K562 (cell line): ENCODE data around the gene GRIN2A.

ENCODE experiments used
- BCLAF1 ChIP-seq, 2 experiments: fragments of 450-650 bp in 1 of 2; IDR thresholded peaks; 2 replicates each; pipeline ENCODE4 v1.6.1; 2011 to 2017; ENCODE audit warnings: low read depth in 2 of 2, antibody characterized with exemption in 1 of 2, borderline replicate concordance in 1 of 2, low read length in 1 of 2, mild to moderate bottlenecking in 1 of 2, mixed read lengths in 1 of 2; ENCODE audit not compliant: control insufficient read depth in 1 of 2
- CAMTA2 ChIP-seq: fragments of 250-450 bp; sonication (Bioruptor Pico); conservative IDR thresholded peaks from 2 replicates; pipeline ENCODE4 v1.5.1; 2022
- CTCF ChIP-seq, 3 experiments: IDR thresholded peaks in 2 of 3; conservative IDR thresholded peaks in 1 of 3; 2 replicates each; pipeline ENCODE4 v1.5.1; 2011 to 2012; ENCODE audit warnings: low read length in 3 of 3, mild to moderate bottlenecking in 3 of 3, control low read depth in 2 of 3, improper control_type of control experiment in 1 of 3, inconsistent platforms in 1 of 3, low read depth in 1 of 3, mixed read lengths in 1 of 3, moderate library complexity in 1 of 3; ENCODE audit not compliant: insufficient read depth in 2 of 3
- EZH2 ChIP-seq: IDR thresholded peaks from 2 replicates; pipeline ENCODE4 v1.6.1; 2012; ENCODE audit warnings: low read depth, mild to moderate bottlenecking, inconsistent platforms, low read length, borderline replicate concordance
- POLR2A ChIP-seq: fragments of 450-650 bp; conservative IDR thresholded peaks from 2 replicates; pipeline ENCODE4 v1.6.1; 2016
- POLR2AphosphoS5 ChIP-seq: IDR thresholded peaks from 2 replicates; pipeline ENCODE4 v1.6.1; 2011; ENCODE audit warnings: mild to moderate bottlenecking, low read depth, low read length, moderate library complexity; ENCODE audit not compliant: control insufficient read depth, insufficient read depth
- SMAD3 ChIP-seq: fragments of 450-650 bp; formaldehyde crosslinking; conservative IDR thresholded peaks from 2 replicates; pipeline ENCODE4 v1.4.0; 2020; ENCODE audit warnings: mild to moderate bottlenecking
- SMARCA5 ChIP-seq: fragments of 450-650 bp; IDR thresholded peaks from 2 replicates; pipeline ENCODE4 v1.6.1; 2016
- TEAD4 ChIP-seq, 2 experiments: sonication (generic) in 1 of 2; formaldehyde crosslinking in 1 of 2; IDR thresholded peaks; 2 replicates each; pipeline versions ENCODE4 v1.6.1 to v1.8.0; 2012 to 2022; ENCODE audit warnings: borderline replicate concordance in 1 of 2, inconsistent platforms in 1 of 2, low read length in 1 of 2, mild to moderate bottlenecking in 1 of 2, missing genetic modification reagents in 1 of 2
- ZC3H4 ChIP-seq: sonication (generic); formaldehyde crosslinking; IDR thresholded peaks from 2 replicates; pipeline ENCODE4 v1.9.0; 2021; ENCODE audit warnings: missing genetic modification reagents, borderline replicate concordance
- ZFP30 ChIP-seq: fragments of 250-450 bp; sonication (Bioruptor Pico); IDR thresholded peaks from 2 replicates; pipeline ENCODE4 v1.8.0; 2022; ENCODE audit warnings: moderate library complexity, mild to moderate bottlenecking, inconsistent platforms, borderline replicate concordance
- ZNF449 ChIP-seq: fragments of 250-450 bp; sonication (Bioruptor Pico); IDR thresholded peaks from 2 replicates; pipeline ENCODE4 v1.8.0; 2022; ENCODE audit warnings: moderate library complexity, mild to moderate bottlenecking, inconsistent platforms
- TF ChIP-seq, protein P1 (sequence below): fragments of 450-650 bp; IDR thresholded peaks from 2 replicates; pipeline ENCODE4 v1.6.1; 2016; ENCODE audit warnings: mild to moderate bottlenecking, moderate library complexity

DNA sequence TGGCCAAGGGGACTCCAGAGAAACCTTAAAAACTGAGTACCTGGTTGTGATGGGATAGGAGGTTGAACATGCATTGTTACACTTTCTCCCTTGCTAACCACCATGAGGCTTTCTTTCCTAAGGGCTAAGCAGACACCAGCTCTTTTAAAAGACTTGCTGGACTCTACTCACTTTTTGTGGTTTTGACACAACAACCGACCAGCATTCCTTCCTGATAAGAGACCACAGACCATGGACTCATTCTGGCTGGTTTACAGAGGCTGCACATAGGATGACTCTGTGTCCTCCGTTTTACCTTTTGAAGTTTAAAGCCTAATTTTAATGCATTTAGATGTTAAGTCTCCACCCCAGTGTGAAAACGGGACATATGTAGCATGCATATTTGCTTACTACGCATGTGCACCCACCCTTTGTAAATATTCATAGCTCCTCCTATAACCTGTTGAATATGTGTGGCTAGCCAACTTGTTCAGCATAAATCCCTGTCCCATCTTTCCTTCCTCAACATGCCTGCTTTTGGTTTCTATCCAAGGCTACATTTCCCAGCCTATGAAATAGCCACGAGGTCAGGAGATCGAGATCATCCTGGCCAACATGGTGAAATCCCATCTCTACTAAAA lies 475.9 kb downstream of the GRIN2A start:
- TF ChIP-seq CAMTA2 (no peak), ZFP30 (no peak), CTCF (IDR thresholded peaks at IDR 0.05 in 2 of 3, conservative IDR thresholded peaks at IDR 0.05 in 1 of 3; ENCODE audit: insufficient read depth in 2 of 3, low read depth in 1 of 3, low read length in 3 of 3) (no peak), ZNF449 (no peak), POLR2A (no peak), EZH2 (no peak), POLR2AphosphoS5 (no peak), SMARCA5 (no peak), SMAD3 (CRISPR knock-in tag) (no peak), TEAD4 (IDR thresholded peaks at IDR 0.05; ENCODE audit: low read length) (peak; percentile 86), TEAD4 (CRISPR knock-in tag; IDR thresholded peaks at IDR 0.05; ENCODE audit: borderline replicate concordance) (no peak), BCLAF1 (IDR thresholded peaks at IDR 0.05; ENCODE audit: borderline replicate concordance in 1 of 2, control insufficient read depth in 1 of 2, low read depth in 2 of 2, low read length in 1 of 2) (no peak), ZC3H4 (CRISPR knock-in tag) (no peak)
- TF ChIP-seq, protein P1, sequence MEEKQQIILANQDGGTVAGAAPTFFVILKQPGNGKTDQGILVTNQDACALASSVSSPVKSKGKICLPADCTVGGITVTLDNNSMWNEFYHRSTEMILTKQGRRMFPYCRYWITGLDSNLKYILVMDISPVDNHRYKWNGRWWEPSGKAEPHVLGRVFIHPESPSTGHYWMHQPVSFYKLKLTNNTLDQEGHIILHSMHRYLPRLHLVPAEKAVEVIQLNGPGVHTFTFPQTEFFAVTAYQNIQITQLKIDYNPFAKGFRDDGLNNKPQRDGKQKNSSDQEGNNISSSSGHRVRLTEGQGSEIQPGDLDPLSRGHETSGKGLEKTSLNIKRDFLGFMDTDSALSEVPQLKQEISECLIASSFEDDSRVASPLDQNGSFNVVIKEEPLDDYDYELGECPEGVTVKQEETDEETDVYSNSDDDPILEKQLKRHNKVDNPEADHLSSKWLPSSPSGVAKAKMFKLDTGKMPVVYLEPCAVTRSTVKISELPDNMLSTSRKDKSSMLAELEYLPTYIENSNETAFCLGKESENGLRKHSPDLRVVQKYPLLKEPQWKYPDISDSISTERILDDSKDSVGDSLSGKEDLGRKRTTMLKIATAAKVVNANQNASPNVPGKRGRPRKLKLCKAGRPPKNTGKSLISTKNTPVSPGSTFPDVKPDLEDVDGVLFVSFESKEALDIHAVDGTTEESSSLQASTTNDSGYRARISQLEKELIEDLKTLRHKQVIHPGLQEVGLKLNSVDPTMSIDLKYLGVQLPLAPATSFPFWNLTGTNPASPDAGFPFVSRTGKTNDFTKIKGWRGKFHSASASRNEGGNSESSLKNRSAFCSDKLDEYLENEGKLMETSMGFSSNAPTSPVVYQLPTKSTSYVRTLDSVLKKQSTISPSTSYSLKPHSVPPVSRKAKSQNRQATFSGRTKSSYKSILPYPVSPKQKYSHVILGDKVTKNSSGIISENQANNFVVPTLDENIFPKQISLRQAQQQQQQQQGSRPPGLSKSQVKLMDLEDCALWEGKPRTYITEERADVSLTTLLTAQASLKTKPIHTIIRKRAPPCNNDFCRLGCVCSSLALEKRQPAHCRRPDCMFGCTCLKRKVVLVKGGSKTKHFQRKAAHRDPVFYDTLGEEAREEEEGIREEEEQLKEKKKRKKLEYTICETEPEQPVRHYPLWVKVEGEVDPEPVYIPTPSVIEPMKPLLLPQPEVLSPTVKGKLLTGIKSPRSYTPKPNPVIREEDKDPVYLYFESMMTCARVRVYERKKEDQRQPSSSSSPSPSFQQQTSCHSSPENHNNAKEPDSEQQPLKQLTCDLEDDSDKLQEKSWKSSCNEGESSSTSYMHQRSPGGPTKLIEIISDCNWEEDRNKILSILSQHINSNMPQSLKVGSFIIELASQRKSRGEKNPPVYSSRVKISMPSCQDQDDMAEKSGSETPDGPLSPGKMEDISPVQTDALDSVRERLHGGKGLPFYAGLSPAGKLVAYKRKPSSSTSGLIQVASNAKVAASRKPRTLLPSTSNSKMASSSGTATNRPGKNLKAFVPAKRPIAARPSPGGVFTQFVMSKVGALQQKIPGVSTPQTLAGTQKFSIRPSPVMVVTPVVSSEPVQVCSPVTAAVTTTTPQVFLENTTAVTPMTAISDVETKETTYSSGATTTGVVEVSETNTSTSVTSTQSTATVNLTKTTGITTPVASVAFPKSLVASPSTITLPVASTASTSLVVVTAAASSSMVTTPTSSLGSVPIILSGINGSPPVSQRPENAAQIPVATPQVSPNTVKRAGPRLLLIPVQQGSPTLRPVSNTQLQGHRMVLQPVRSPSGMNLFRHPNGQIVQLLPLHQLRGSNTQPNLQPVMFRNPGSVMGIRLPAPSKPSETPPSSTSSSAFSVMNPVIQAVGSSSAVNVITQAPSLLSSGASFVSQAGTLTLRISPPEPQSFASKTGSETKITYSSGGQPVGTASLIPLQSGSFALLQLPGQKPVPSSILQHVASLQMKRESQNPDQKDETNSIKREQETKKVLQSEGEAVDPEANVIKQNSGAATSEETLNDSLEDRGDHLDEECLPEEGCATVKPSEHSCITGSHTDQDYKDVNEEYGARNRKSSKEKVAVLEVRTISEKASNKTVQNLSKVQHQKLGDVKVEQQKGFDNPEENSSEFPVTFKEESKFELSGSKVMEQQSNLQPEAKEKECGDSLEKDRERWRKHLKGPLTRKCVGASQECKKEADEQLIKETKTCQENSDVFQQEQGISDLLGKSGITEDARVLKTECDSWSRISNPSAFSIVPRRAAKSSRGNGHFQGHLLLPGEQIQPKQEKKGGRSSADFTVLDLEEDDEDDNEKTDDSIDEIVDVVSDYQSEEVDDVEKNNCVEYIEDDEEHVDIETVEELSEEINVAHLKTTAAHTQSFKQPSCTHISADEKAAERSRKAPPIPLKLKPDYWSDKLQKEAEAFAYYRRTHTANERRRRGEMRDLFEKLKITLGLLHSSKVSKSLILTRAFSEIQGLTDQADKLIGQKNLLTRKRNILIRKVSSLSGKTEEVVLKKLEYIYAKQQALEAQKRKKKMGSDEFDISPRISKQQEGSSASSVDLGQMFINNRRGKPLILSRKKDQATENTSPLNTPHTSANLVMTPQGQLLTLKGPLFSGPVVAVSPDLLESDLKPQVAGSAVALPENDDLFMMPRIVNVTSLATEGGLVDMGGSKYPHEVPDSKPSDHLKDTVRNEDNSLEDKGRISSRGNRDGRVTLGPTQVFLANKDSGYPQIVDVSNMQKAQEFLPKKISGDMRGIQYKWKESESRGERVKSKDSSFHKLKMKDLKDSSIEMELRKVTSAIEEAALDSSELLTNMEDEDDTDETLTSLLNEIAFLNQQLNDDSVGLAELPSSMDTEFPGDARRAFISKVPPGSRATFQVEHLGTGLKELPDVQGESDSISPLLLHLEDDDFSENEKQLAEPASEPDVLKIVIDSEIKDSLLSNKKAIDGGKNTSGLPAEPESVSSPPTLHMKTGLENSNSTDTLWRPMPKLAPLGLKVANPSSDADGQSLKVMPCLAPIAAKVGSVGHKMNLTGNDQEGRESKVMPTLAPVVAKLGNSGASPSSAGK = no peak
